OCI-LY7 (cell line): Measurements from ENCODE around the gene CCDC74B. TPM values are rescaled to one million over a fixed set of nuclear protein-coding genes. Genes with fewer than 3 reads are reported as not detected.
"Not testable (repeated sequence)": the region's sequence is repeated elsewhere in the genome, so short reads cannot be mapped to it uniquely, and the experiment has no call there.

Source experiments
- BruUV-seq: library from RNA; stranded (reverse); fragments of 400-500 nt; replicated peaks from 2 replicates; lab custom pipeline; 2021; lab: Mats Ljungman, UMichigan
- CTCF ChIA-PET: fragments of 300-600 bp; sonication (Branson Sonifier 250); formaldehyde crosslinking; loops from one replicate; lab custom pipeline; 2022; ENCODE audit warnings: antibody characterized with exemption; ENCODE audit not compliant: unreplicated experiment; lab: Charles Lee
- POLR2A ChIA-PET: fragments of 300-600 bp; sonication (Branson Sonifier 250); formaldehyde crosslinking; loops from one replicate; lab custom pipeline; 2022; ENCODE audit warnings: antibody characterized with exemption; lab: Charles Lee
- DNase-seq: peaks from one replicate; pipeline ENCODE4 v3.0.0-alpha.2; 2015; ENCODE audit warnings: low spot score
- H2AFZ ChIP-seq: fragments of 200-600 bp; sonication (generic), shearing (Covaris generic); 2 replicates; pipeline ENCODE4 v1.6.1; 2014; ENCODE audit warnings: mild to moderate bottlenecking, antibody characterized with exemption, low read length, moderate library complexity
- H3K27ac ChIP-seq: fragments of 200-600 bp; sonication (generic); 2 replicates; pipeline ENCODE4 v1.5.1; 2014; ENCODE audit warnings: mixed run types, low read depth, mild to moderate bottlenecking, moderate library complexity, low read length, inconsistent platforms; ENCODE audit not compliant: poor library complexity, severe bottlenecking
- H3K36me3 ChIP-seq: fragments of 200-600 bp; sonication (generic); 2 replicates; pipeline ENCODE4 v1.6.1; 2014; ENCODE audit warnings: mild to moderate bottlenecking, antibody characterized with exemption, low read length, moderate library complexity, mixed read lengths; ENCODE audit not compliant: insufficient read depth
- H3K4me1 ChIP-seq: fragments of 200-600 bp; sonication (generic); 2 replicates; pipeline ENCODE4 v1.5.1; 2014; ENCODE audit warnings: mild to moderate bottlenecking, low read length; ENCODE audit not compliant: insufficient read depth, poor library complexity, severe bottlenecking
- H3K4me2 ChIP-seq: fragments of 200-600 bp; sonication (generic); 2 replicates; pipeline ENCODE4 v1.6.1; 2014; ENCODE audit warnings: mild to moderate bottlenecking, low read length
- H3K4me3 ChIP-seq: fragments of 200-600 bp; sonication (generic); 2 replicates; pipeline ENCODE4 v1.5.1; 2014; ENCODE audit warnings: mild to moderate bottlenecking, low read depth, low read length; ENCODE audit not compliant: poor library complexity, severe bottlenecking
- H3K79me2 ChIP-seq: fragments of 200-600 bp; sonication (generic); 2 replicates; pipeline ENCODE4 v1.6.1; 2016; ENCODE audit warnings: low read depth, mild to moderate bottlenecking, low read length, moderate library complexity, mixed read lengths; ENCODE audit not compliant: insufficient read depth
- H3K9me2 ChIP-seq: fragments of 200-600 bp; sonication (generic); 2 replicates; pipeline ENCODE4 v1.6.1; 2016; ENCODE audit warnings: mild to moderate bottlenecking, low read length, mixed read lengths; ENCODE audit not compliant: insufficient read depth
- H3K9me3 ChIP-seq: fragments of 200-600 bp; sonication (generic); 2 replicates; pipeline ENCODE4 v1.6.1; 2014; ENCODE audit warnings: mild to moderate bottlenecking, mixed run types, low read length, mixed read lengths
- H4K20me1 ChIP-seq: fragments of 200-600 bp; sonication (generic); 2 replicates; pipeline ENCODE4 v1.6.1; 2014; ENCODE audit warnings: mild to moderate bottlenecking, antibody characterized with exemption, low read length, moderate library complexity, mixed read lengths; ENCODE audit not compliant: insufficient read depth
- EZH2phosphoT487 ChIP-seq: fragments of 200-600 bp; sonication (generic); IDR thresholded peaks from 2 replicates; pipeline ENCODE4 v1.6.1; 2018; ENCODE audit warnings: low read depth, borderline replicate concordance, mild to moderate bottlenecking, mixed run types, antibody characterized with exemption, low read length, moderate library complexity, mixed read lengths
- intact Hi-C: fragments of 100-400 bp; cut with micrococcal nuclease; formaldehyde crosslinking; loops from one replicate; pipeline ENCODE4 v1.10.0; 2022; ENCODE audit not compliant: unreplicated experiment
- total RNA-seq, 2 experiments: library from RNA; depleted of rRNA in 1 of 2; stranded (reverse); fragments of >200 nt in 1 of 2; shearing (Covaris generic) in 1 of 2; gene quantifications; 2 replicates each; pipeline ENCODE4 v1.2.3, GENCODE V29; 2014 to 2022
- TF ChIP-seq, protein P1 (sequence below): fragments of 200-600 bp; sonication (generic); conservative IDR thresholded peaks from 2 replicates; pipeline ENCODE4 v1.5.1; 2014; ENCODE audit warnings: mild to moderate bottlenecking, antibody characterized with exemption, low read length, moderate library complexity, mixed read lengths

CCDC74B gene
- total RNA-seq, 2 experiments from 2014 or later: 2.4 to 2.6 TPM

DNA sequence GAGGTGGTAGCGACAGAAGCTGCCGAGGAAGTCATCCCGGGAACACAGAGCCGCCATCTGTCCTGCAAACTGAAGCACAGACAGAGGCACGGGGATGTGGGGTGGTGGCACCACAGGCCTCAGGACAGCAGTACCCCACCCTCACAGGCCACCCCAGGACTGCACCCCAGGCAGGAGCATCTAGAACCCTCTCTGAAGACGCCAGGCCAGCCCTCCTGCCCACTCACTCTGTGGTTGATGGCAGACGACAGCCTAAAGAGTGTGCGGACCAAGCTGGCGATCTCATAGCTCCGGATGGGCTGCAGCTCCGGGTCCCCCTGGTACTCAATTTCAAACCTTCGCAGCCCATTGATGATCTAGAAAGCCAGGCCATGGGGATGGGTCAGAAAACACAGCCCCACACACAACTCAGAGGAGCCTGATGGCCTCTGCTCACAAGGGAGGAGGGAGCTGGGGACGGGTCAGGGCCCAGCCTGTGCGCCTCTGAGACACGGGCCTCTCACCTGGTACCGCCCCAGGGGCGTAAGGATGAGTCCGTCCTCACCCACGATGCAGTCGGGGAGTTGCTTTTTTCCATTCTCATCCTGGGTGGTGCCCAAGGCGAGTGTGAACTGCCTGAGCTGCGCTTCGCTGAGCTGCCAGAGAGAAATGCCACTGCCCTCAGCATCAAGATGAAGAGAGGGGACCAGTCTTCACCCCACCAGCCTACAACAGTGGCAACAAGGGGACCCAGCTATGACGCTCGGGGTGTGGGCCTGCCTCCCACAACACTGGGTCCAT, 8.1 kb upstream of the CCDC74B start:
- Histone ChIP-seq H3K9me3 (no peaks in the 10 kb centered on the region), H2AFZ (no peak overlapping the region), H3K27ac (no peak overlapping the region), H4K20me1 (no peaks in the 10 kb centered on the region), H3K4me3 (no peak overlapping the region), H3K4me1 (peaks cover 7% of the 10 kb centered on the region), H3K9me2 (no peaks in the 10 kb centered on the region), H3K4me2 (no peak overlapping the region), H3K79me2 (no peaks in the 10 kb centered on the region), H3K36me3 (peaks cover 27% of the 10 kb centered on the region)
- TF ChIP-seq, protein P1, sequence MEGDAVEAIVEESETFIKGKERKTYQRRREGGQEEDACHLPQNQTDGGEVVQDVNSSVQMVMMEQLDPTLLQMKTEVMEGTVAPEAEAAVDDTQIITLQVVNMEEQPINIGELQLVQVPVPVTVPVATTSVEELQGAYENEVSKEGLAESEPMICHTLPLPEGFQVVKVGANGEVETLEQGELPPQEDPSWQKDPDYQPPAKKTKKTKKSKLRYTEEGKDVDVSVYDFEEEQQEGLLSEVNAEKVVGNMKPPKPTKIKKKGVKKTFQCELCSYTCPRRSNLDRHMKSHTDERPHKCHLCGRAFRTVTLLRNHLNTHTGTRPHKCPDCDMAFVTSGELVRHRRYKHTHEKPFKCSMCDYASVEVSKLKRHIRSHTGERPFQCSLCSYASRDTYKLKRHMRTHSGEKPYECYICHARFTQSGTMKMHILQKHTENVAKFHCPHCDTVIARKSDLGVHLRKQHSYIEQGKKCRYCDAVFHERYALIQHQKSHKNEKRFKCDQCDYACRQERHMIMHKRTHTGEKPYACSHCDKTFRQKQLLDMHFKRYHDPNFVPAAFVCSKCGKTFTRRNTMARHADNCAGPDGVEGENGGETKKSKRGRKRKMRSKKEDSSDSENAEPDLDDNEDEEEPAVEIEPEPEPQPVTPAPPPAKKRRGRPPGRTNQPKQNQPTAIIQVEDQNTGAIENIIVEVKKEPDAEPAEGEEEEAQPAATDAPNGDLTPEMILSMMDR: no peak
- TF ChIP-seq EZH2phosphoT487: no peak
- ChIA-PET CTCF (no interaction called here), POLR2A (no interaction called here)
- intact Hi-C loops: no loop called here
- DNase-seq: no peak
- BruUV-seq: no TSS peak

DNA sequence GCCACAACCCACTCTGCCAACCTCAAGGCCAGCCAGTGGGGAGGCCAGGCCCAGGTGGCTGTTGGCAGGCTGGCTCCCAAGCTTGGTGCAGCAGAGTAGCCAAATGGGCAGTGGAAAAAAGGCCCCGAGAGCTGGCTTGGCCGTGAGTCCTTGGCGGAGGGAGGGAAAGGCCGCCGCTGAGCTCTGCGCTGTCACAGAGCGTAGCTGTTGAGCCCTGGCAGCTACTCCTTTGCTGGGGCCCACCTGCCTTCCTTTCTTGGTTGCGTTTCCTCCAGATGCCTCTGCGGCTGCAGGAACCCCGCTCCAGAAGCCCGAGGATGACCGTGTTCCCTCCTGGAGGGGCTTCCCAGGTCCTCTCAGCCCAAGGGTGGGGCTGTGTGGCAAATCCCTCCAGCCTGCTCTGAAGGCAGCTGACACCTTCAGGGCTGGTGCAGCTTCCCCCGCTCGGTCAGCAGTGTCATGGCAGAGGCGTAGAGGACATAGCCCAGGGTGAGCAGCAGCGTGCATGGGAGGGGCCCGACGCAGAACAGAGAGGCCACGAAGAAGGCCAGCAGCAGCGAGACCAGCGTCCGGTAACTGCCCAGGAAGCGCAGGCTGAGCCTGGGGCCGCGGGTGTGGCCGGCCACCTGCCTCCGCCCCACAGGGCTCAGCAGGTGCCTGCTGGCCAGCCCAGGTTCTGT, 7.4 kb upstream of the CCDC74B start:
- H4K20me1 ChIP-seq, H3K4me2 ChIP-seq, BruUV-seq, H3K4me3 ChIP-seq, H3K9me2 ChIP-seq, H3K79me2 ChIP-seq, CTCF ChIA-PET, H3K27ac ChIP-seq, H3K4me1 ChIP-seq, DNase-seq, H3K9me3 ChIP-seq, H2AFZ ChIP-seq, POLR2A ChIA-PET, intact Hi-C loops: not testable (repeated sequence)
- peaks cover 27% of the 10 kb centered on the region for H3K36me3 ChIP-seq

DNA sequence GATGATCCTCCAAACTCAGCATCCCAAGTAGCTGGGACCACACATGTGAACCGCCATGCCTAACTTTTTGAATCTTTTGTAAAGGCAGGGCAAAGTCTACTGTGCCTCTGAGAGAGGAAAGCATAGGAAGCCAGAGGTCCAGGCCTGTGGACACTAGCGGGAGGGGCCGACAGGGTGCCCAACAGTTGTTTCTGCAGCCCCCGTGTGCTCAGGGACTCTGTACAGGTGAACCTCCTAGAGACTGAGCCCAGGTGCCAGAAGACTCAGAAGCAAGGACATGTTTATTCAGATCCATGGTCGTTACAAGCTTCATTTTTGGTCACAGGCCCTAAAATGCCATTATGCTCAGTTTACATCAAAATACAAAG, 6.2 kb upstream of the CCDC74B start:
- H2AFZ ChIP-seq, H3K79me2 ChIP-seq, H3K27ac ChIP-seq, H4K20me1 ChIP-seq, BruUV-seq, intact Hi-C loops, H3K9me2 ChIP-seq, H3K4me2 ChIP-seq, H3K9me3 ChIP-seq, H3K4me1 ChIP-seq, H3K4me3 ChIP-seq, DNase-seq, CTCF ChIA-PET: not testable (repeated sequence)
- POLR2A ChIA-PET: interaction anchor here (0.6 kb wide), 1 partner anchor 1914 kb away, joined by 3 read pairs; no protein-coding TSS in a partner anchor
- H3K36me3 ChIP-seq: peaks cover 26% of the 10 kb centered on the region
